HG02642 (cell line): Measurements from ENCODE around the gene CCT6A.
"Not testable (repeated sequence)": the region's sequence is repeated elsewhere in the genome, so short reads cannot be mapped to it uniquely, and the experiment has no call there.

Experiments used
- ATAC-seq: cut with Tn5 transposase; IDR thresholded peaks from one replicate; pipeline ENCODE4 v1.9.1; 2021; ENCODE audit warnings: mild to moderate bottlenecking; ENCODE audit not compliant: unreplicated experiment, poor library complexity

CCT6A gene

DNA sequence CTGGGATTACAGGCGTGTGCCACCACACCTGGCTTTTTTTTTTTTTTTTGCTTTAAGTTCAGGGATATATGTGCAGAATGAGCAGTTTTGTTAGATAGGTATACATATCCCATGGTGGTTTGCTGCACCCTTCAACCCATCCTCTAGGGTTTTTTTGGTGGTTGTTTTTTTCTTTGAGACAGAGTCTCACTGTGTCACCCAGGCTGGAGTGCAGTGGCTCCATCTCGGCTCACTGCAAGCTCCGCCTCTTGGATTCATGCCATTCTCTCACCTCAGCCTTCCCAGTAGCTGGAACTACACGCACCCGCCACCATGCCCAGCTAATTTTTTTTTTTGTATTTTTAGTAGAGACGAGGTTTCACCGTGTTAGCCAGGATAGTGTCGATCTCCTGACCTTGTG lies 2.8 kb upstream of the CCT6A start:
- not testable (repeated sequence) for ATAC-seq

DNA sequence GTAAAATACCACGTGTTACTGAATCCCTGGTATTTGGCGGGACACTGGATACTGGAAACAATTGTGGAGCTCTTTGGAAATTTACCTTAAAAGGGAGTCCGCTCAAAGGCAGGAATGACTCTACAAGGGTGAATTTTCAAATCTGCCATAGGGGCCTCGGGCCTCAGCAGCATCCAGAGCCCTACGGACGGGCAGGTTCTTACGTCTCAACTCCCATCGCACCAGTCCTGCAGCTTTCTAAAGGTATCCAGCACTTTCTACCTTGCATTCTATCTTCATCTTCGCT lies 569 bp upstream of the CCT6A start:
- no peak for ATAC-seq

- ATAC-seq, result no peak
Observed at GRCh38 chr7:56053379-56053778, 1.8 kb downstream of the CCT6A start.

- no peak for ATAC-seq
Observed at GRCh38 chr7:56053993-56054392, 2.4 kb downstream of the CCT6A start.

- ATAC-seq, result no peak
Observed at GRCh38 chr7:56062382-56062781, 10.8 kb downstream of the CCT6A start.

- no peak for ATAC-seq
Observed at GRCh38 chr7:56063500-56063881, 11.9 kb downstream of the CCT6A start.

DNA sequence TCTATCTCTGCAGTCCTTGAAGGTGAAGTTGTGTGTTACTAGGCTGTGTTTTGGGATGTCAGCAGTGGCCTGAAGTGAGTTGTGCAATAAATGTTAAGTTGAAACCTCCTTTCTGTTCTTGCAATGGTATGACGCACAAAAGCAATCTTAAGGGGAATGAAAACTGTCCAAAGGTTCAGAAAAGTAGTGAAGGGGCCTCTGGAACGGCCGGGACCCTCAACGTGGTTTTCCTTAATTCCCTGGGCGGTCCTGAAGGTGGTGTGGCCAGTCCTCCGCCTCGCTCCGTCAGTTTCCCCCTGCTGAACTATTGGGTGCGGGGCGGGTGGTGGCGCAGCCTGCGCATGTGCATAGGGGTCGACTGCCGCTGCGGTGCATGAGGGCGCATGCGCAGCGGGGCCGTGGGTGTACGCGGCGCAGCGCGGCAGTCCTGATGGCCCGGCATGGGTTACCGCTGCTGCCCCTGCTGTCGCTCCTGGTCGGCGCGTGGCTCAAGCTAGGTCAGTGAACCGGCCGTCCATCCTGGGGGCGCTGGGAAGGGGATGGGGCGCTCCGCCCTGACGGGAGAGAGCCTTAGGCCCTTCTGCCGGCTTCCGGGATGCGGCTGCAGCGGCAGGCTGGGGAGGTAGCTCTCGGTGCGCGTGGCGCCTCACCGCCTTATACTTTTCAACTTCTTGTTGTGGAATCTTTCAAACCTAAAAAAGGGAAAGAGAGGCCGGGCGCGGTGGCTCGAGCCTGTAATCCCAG lies 12.5 kb downstream of the CCT6A start, which contains the start of gene SUMF2:
Gene SUMF2, plus strand, starts transcription at position 405 of the 744 bp plus-strand sequence. Its CDS starts 26 bp downstream, at position 431.
- ATAC-seq, result peak; percentile 96

GRCh38 chr7:56066376-56066775 lies 14.8 kb downstream of the CCT6A start:
- ATAC-seq, result not testable (repeated sequence)

GRCh38 chr7:56074371-56074791 lies 22.8 kb downstream of the CCT6A start:
- ATAC-seq, result peak; percentile 89

- no peak for ATAC-seq
Observed at GRCh38 chr7:56077681-56078080, 26.1 kb downstream of the CCT6A start.

GRCh38 chr7:56078196-56078595 lies 26.6 kb downstream of the CCT6A start:
- no peak for ATAC-seq

- ATAC-seq, result no peak
Observed at GRCh38 chr7:56079450-56080185, 28.1 kb downstream of the CCT6A start.

DNA sequence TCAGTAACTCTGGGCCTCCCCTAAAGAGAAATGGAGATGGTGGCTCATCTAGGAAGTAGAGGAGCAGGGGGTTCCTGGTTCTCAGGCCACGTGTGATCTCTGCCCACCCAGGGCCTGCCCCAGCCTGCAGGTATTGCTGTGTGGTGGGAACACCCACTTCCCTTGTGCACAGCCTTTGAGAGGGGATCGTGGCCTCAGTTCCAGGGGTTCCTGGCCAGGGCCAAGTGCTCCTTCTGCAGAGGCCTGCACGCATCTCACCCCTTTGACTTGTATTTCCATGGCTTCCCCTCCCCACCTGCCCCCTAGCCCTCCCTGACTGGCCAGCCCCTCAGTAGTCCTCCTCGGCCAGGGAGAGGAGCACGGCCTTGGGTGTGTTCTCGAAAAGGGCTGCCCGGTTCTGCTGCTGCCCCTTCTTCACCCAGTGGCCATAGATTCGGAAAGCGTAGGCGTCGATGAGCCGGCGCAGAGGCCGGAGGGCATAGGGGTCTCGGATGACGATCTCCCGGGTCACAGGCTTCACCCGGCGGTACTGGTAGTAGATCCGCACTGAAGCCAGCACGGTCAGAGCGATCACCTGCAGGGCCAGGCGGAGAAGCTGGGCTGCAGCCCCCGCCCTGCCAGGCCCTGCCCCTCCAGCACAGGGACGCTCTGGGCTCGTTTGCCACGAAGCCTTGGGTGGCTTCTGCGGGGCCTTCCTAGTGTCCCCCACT lies 29.3 kb downstream of the CCT6A start:
- ATAC-seq, result not testable (repeated sequence)

- no peak for ATAC-seq
Observed at GRCh38 chr7:56081626-56082340, 30.2 kb downstream of the CCT6A start.

- ATAC-seq, result no peak
Observed at GRCh38 chr7:56083150-56083785, 31.7 kb downstream of the CCT6A start.

GRCh38 chr7:56086761-56087160 lies 35.2 kb downstream of the CCT6A start:
- no peak for ATAC-seq

GRCh38 chr7:56087445-56087844 lies 35.9 kb downstream of the CCT6A start:
- ATAC-seq, result no peak

- ATAC-seq, result no peak
Observed at GRCh38 chr7:56091591-56091990, 40.0 kb downstream of the CCT6A start.

GRCh38 chr7:56092388-56092787 lies 40.8 kb downstream of the CCT6A start:
- not testable (repeated sequence) for ATAC-seq
